ENCODE results near the gene SYT8. TPM values are rescaled to one million over a fixed set of nuclear protein-coding genes. Genes with fewer than 3 reads are reported as not detected.

Gene SYT8
- total and polyA plus RNA-seq, 2 experiments from 2014 or later, result not detected

- H3K4me1 Mint-ChIP-seq, result no peaks in the 10 kb centered on the region
- no peak overlapping the region for H3K27ac Mint-ChIP-seq
- H3K9me3 Mint-ChIP-seq, result no peaks in the 10 kb centered on the region
- H3K9me2 ChIP-seq (ENCODE audit: insufficient read depth), result no peaks in the 10 kb centered on the region
- H3K4me1 ChIP-seq (ENCODE audit: insufficient read depth), result no peaks in the 10 kb centered on the region
- no peaks in the 10 kb centered on the region for H3F3A ChIP-seq (replicated peaks; ENCODE audit: low read depth)
- no peaks in the 10 kb centered on the region for H3K79me2 ChIP-seq (replicated peaks; ENCODE audit: insufficient read depth)
- no peaks in the 10 kb centered on the region for H3K27me3 ChIP-seq (ENCODE audit: insufficient read depth)
- no peak overlapping the region for H3K4me2 ChIP-seq
- H3K4me3 ChIP-seq, result no peak overlapping the region
- no peak overlapping the region for H3K4me3 Mint-ChIP-seq
- no peak for DNase-seq (ENCODE audit: low spot score)
- H3K27me3 Mint-ChIP-seq (ENCODE audit: insufficient read depth, low read depth, poor library complexity), result peaks cover 3% of the 10 kb centered on the region
- no peaks in the 10 kb centered on the region for H3K36me3 ChIP-seq (ENCODE audit: insufficient read depth)
- ATAC-seq, result no peak
- no peaks in the 10 kb centered on the region for H4K20me1 ChIP-seq (replicated peaks; ENCODE audit: insufficient read depth)
- TF ChIP-seq ZNF462 (CRISPR knock-in tag; IDR thresholded peaks at IDR 0.05), result no peak
- no peak for TF ChIP-seq REST (IDR thresholded peaks at IDR 0.05; ENCODE audit: unreplicated experiment)
- no peak for TF ChIP-seq JUNB (IDR thresholded peaks at IDR 0.05; ENCODE audit: unreplicated experiment)
- TF ChIP-seq, protein P1, sequence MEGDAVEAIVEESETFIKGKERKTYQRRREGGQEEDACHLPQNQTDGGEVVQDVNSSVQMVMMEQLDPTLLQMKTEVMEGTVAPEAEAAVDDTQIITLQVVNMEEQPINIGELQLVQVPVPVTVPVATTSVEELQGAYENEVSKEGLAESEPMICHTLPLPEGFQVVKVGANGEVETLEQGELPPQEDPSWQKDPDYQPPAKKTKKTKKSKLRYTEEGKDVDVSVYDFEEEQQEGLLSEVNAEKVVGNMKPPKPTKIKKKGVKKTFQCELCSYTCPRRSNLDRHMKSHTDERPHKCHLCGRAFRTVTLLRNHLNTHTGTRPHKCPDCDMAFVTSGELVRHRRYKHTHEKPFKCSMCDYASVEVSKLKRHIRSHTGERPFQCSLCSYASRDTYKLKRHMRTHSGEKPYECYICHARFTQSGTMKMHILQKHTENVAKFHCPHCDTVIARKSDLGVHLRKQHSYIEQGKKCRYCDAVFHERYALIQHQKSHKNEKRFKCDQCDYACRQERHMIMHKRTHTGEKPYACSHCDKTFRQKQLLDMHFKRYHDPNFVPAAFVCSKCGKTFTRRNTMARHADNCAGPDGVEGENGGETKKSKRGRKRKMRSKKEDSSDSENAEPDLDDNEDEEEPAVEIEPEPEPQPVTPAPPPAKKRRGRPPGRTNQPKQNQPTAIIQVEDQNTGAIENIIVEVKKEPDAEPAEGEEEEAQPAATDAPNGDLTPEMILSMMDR (conservative IDR thresholded peaks at IDR 0.05; ENCODE audit: low read depth in 2 of 2), result no peak
- TF ChIP-seq EZH2 (IDR thresholded peaks at IDR 0.05; ENCODE audit: low read depth, unreplicated experiment), result no peak
- no peak for TF ChIP-seq EZH2phosphoT487 (IDR thresholded peaks at IDR 0.05; ENCODE audit: unreplicated experiment)
- TF ChIP-seq ZNF331 (CRISPR knock-in tag; IDR thresholded peaks at IDR 0.05; ENCODE audit: low read depth), result no peak
- TF ChIP-seq, protein P2, sequence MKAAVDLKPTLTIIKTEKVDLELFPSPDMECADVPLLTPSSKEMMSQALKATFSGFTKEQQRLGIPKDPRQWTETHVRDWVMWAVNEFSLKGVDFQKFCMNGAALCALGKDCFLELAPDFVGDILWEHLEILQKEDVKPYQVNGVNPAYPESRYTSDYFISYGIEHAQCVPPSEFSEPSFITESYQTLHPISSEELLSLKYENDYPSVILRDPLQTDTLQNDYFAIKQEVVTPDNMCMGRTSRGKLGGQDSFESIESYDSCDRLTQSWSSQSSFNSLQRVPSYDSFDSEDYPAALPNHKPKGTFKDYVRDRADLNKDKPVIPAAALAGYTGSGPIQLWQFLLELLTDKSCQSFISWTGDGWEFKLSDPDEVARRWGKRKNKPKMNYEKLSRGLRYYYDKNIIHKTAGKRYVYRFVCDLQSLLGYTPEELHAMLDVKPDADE (IDR thresholded peaks at IDR 0.05), result no peak
- TF ChIP-seq NANOG (IDR thresholded peaks at IDR 0.05; ENCODE audit: borderline replicate concordance), result no peak
- TF ChIP-seq STAT1 (IDR thresholded peaks at IDR 0.05; ENCODE audit: unreplicated experiment), result no peak
- TF ChIP-seq ZNF114 (CRISPR knock-in tag; IDR thresholded peaks at IDR 0.05), result no peak
- no peak for TF ChIP-seq CREB1 (CRISPR knock-in tag; IDR thresholded peaks at IDR 0.05; ENCODE audit: low read depth)
- TF ChIP-seq POLR2AphosphoS5 (IDR thresholded peaks at IDR 0.05; ENCODE audit: low read depth), result no peak
- H2AFZ ChIP-seq, result no peak overlapping the region
- H3K36me3 Mint-ChIP-seq (ENCODE audit: low read depth), result no peaks in the 10 kb centered on the region
- H3K27ac ChIP-seq (ENCODE audit: low read depth), result no peak overlapping the region
Observed at GRCh38 chr11:1791912-1792311, 42.9 kb upstream of the SYT8 start.

Measured in GM23338 (cell line).